HepG2 (cell line): ENCODE measurements around the gene C6orf62. TPM values are rescaled to one million over a fixed set of nuclear protein-coding genes. Genes with fewer than 3 reads are reported as not detected.

ENCODE experiments used
- FOXA1 ChIP-seq, 2 experiments: fragments of 450-650 bp in 1 of 2; sonication (generic) in 1 of 2; formaldehyde crosslinking in 1 of 2; IDR thresholded peaks; 2 replicates each; pipeline versions ENCODE4 v1.4.0 to v1.6.1; 2016 to 2020; ENCODE audit warnings: missing genetic modification reagents in 1 of 2
- MAFF ChIP-seq: IDR thresholded peaks from 2 replicates; pipeline ENCODE4 v1.6.1; 2011; ENCODE audit warnings: low read depth, low read length, improper control_type of control experiment
- MTA3 ChIP-seq: sonication (generic); formaldehyde crosslinking; IDR thresholded peaks from 2 replicates; pipeline ENCODE4 v1.4.0; 2020; ENCODE audit warnings: missing genetic modification reagents
- PAX8 ChIP-seq: sonication (generic); formaldehyde crosslinking; IDR thresholded peaks from 2 replicates; pipeline ENCODE4 v1.8.0; 2022; ENCODE audit warnings: mild to moderate bottlenecking, missing genetic modification reagents, borderline replicate concordance
- RBFOX2 ChIP-seq: fragments of 200-400 bp; formaldehyde crosslinking; IDR thresholded peaks from 2 replicates; pipeline ENCODE4 v1.6.1; 2017; ENCODE audit warnings: low read depth, mild to moderate bottlenecking, low read length
- YEATS2 ChIP-seq: sonication (generic); formaldehyde crosslinking; IDR thresholded peaks from 2 replicates; pipeline ENCODE4 v1.4.0; 2020; ENCODE audit warnings: missing genetic modification reagents, borderline replicate concordance
- ZBTB21 ChIP-seq: sonication (generic); formaldehyde crosslinking; IDR thresholded peaks from 2 replicates; pipeline ENCODE4 v1.4.0; 2020; ENCODE audit warnings: missing genetic modification reagents
- ZNF343 ChIP-seq: sonication (generic); formaldehyde crosslinking; IDR thresholded peaks from 2 replicates; pipeline ENCODE4 v1.4.0; 2020; ENCODE audit warnings: mild to moderate bottlenecking, missing genetic modification reagents
- ZNF496 ChIP-seq: sonication (generic); formaldehyde crosslinking; IDR thresholded peaks from 2 replicates; pipeline ENCODE4 v1.8.1; 2023; ENCODE audit warnings: mild to moderate bottlenecking, moderate library complexity, missing genetic modification reagents; ENCODE audit not compliant: insufficient replicate concordance
- ZNF772 ChIP-seq: sonication (generic); formaldehyde crosslinking; IDR thresholded peaks from 2 replicates; pipeline ENCODE4 v1.5.0; 2020; ENCODE audit warnings: mild to moderate bottlenecking, missing genetic modification reagents
- ZSCAN20 ChIP-seq: sonication (generic); formaldehyde crosslinking; IDR thresholded peaks from 2 replicates; pipeline ENCODE4 v1.4.0; 2020; ENCODE audit warnings: missing genetic modification reagents, mild to moderate bottlenecking, borderline replicate concordance
- polyA plus RNA-seq, 8 experiments: library from polyadenylated mRNA; depleted of rRNA in 3 of 8; stranded (reverse) in 7 of 8; unstranded in 1 of 8; fragments of >200 nt; fragmentation: Illumina TruSeq in 4 of 8; extraction: Trizol in 4 of 8; gene quantifications; 2 replicates each; pipeline versions ENCODE4 v1.2.1 to v1.2.3, GENCODE V29; 2011 to 2016; ENCODE audit warnings: low read depth in 4 of 8, missing spikeins in 1 of 8, mixed read lengths in 1 of 8; ENCODE audit not compliant: insufficient read depth in 1 of 8
- total RNA-seq, 5 experiments: library from RNA; depleted of rRNA; stranded (reverse); fragments of >200 nt; fragmentation: Illumina TruSeq; extraction: Trizol; gene quantifications; 2 replicates each; pipeline ENCODE4 v1.2.3, GENCODE V29; 2016; ENCODE audit warnings: low read depth in 1 of 5
- TF ChIP-seq, protein P1 (sequence below): IDR thresholded peaks from 2 replicates; pipeline ENCODE4 v1.6.1; 2018; ENCODE audit warnings: missing genetic modification reagents
- TF ChIP-seq, protein P2 (sequence below): sonication (generic); formaldehyde crosslinking; IDR thresholded peaks from 2 replicates; pipeline ENCODE4 v1.4.0; 2020; ENCODE audit warnings: missing genetic modification reagents
- TF ChIP-seq, protein P3 (sequence below): sonication (generic); formaldehyde crosslinking; IDR thresholded peaks from 2 replicates; pipeline ENCODE4 v1.4.0; 2020; ENCODE audit warnings: mild to moderate bottlenecking, missing genetic modification reagents
- TF ChIP-seq, protein P4 (sequence below): IDR thresholded peaks from 2 replicates; pipeline ENCODE4 v1.6.1; 2016; ENCODE audit warnings: low read depth, missing genetic modification reagents, missing compliant biosample characterization
- TF ChIP-seq, protein P5 (sequence below): sonication (generic); formaldehyde crosslinking; IDR thresholded peaks from 2 replicates; pipeline ENCODE4 v1.5.1; 2020; ENCODE audit warnings: missing genetic modification reagents, mild to moderate bottlenecking, borderline replicate concordance

Gene C6orf62
- total and polyA plus RNA-seq, 2 of the 13 experiments (the other 11 are each of a cell fraction or from before 2014, with no cell fraction given): 54.8 to 90.4 TPM

DNA sequence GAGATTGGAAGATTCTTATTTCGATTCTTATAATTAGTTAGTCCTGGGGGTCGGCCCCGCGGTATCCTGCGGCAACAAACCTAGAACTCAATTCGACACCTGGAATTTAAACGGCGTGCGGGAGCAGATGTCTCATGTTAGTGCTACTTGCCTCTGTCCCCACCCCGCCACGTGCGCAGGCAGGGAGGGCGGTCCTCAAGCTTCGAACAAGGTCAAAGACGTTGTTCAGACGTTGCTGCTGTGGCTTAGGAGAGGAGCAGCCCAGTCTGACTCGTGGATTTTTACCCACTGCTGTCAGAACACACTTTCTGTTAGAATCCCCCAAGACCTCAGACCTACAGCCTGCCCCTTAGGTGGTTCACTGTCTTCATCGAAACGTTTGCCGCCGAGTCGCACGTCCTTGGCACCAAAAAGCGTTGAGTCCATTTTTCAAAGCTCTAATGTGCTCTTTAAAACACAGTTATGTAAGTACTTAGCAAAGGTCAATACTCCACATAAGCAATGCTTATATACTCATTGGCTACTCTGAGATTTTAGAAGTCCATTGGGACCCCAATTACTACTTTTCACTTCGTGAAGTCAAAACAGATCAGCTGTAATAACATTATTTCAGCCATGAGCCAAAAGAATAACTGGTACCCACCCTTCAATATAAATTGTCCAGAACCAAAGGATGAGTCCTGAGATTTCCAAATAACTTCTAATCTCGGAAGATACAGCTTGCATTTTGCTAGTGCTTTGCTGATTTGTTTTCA is 2.7 kb upstream of the C6orf62 start (continued):
- TF ChIP-seq, protein P1, sequence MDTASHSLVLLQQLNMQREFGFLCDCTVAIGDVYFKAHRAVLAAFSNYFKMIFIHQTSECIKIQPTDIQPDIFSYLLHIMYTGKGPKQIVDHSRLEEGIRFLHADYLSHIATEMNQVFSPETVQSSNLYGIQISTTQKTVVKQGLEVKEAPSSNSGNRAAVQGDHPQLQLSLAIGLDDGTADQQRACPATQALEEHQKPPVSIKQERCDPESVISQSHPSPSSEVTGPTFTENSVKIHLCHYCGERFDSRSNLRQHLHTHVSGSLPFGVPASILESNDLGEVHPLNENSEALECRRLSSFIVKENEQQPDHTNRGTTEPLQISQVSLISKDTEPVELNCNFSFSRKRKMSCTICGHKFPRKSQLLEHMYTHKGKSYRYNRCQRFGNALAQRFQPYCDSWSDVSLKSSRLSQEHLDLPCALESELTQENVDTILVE (CRISPR knock-in tag): peak; percentile 16; the same call in 1 of the 2 replicates
- TF ChIP-seq MTA3 (CRISPR knock-in tag) (no peak), FOXA1 (IDR thresholded peaks at IDR 0.05) (no peak), FOXA1 (CRISPR knock-in tag; IDR thresholded peaks at IDR 0.05) (no peak), MAFF (no peak), ZNF343 (CRISPR knock-in tag) (0 out of 2 replicates have a peak, but pooled peaks have one; percentile 62), PAX8 (CRISPR knock-in tag) (0 out of 2 replicates have a peak, but pooled peaks have one; percentile 8), ZBTB21 (CRISPR knock-in tag) (no peak), RBFOX2 (peak; percentile 79), ZNF772 (CRISPR knock-in tag) (no peak; the same call in 1 of the 2 replicates), ZSCAN20 (CRISPR knock-in tag) (no peak), ZNF496 (CRISPR knock-in tag) (no peak), YEATS2 (no peak; the same call in 1 of the 2 replicates)
- TF ChIP-seq, protein P2, sequence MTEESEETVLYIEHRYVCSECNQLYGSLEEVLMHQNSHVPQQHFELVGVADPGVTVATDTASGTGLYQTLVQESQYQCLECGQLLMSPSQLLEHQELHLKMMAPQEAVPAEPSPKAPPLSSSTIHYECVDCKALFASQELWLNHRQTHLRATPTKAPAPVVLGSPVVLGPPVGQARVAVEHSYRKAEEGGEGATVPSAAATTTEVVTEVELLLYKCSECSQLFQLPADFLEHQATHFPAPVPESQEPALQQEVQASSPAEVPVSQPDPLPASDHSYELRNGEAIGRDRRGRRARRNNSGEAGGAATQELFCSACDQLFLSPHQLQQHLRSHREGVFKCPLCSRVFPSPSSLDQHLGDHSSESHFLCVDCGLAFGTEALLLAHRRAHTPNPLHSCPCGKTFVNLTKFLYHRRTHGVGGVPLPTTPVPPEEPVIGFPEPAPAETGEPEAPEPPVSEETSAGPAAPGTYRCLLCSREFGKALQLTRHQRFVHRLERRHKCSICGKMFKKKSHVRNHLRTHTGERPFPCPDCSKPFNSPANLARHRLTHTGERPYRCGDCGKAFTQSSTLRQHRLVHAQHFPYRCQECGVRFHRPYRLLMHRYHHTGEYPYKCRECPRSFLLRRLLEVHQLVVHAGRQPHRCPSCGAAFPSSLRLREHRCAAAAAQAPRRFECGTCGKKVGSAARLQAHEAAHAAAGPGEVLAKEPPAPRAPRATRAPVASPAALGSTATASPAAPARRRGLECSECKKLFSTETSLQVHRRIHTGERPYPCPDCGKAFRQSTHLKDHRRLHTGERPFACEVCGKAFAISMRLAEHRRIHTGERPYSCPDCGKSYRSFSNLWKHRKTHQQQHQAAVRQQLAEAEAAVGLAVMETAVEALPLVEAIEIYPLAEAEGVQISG (CRISPR knock-in tag): peak; percentile 84
- TF ChIP-seq, protein P3, sequence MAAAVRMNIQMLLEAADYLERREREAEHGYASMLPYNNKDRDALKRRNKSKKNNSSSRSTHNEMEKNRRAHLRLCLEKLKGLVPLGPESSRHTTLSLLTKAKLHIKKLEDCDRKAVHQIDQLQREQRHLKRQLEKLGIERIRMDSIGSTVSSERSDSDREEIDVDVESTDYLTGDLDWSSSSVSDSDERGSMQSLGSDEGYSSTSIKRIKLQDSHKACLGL (CRISPR knock-in tag): peak; percentile 95
- TF ChIP-seq, protein P4, sequence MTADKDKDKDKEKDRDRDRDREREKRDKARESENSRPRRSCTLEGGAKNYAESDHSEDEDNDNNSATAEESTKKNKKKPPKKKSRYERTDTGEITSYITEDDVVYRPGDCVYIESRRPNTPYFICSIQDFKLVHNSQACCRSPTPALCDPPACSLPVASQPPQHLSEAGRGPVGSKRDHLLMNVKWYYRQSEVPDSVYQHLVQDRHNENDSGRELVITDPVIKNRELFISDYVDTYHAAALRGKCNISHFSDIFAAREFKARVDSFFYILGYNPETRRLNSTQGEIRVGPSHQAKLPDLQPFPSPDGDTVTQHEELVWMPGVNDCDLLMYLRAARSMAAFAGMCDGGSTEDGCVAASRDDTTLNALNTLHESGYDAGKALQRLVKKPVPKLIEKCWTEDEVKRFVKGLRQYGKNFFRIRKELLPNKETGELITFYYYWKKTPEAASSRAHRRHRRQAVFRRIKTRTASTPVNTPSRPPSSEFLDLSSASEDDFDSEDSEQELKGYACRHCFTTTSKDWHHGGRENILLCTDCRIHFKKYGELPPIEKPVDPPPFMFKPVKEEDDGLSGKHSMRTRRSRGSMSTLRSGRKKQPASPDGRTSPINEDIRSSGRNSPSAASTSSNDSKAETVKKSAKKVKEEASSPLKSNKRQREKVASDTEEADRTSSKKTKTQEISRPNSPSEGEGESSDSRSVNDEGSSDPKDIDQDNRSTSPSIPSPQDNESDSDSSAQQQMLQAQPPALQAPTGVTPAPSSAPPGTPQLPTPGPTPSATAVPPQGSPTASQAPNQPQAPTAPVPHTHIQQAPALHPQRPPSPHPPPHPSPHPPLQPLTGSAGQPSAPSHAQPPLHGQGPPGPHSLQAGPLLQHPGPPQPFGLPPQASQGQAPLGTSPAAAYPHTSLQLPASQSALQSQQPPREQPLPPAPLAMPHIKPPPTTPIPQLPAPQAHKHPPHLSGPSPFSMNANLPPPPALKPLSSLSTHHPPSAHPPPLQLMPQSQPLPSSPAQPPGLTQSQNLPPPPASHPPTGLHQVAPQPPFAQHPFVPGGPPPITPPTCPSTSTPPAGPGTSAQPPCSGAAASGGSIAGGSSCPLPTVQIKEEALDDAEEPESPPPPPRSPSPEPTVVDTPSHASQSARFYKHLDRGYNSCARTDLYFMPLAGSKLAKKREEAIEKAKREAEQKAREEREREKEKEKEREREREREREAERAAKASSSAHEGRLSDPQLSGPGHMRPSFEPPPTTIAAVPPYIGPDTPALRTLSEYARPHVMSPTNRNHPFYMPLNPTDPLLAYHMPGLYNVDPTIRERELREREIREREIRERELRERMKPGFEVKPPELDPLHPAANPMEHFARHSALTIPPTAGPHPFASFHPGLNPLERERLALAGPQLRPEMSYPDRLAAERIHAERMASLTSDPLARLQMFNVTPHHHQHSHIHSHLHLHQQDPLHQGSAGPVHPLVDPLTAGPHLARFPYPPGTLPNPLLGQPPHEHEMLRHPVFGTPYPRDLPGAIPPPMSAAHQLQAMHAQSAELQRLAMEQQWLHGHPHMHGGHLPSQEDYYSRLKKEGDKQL: peak; percentile 28; the same call in 1 of the 2 replicates
- TF ChIP-seq, protein P5, sequence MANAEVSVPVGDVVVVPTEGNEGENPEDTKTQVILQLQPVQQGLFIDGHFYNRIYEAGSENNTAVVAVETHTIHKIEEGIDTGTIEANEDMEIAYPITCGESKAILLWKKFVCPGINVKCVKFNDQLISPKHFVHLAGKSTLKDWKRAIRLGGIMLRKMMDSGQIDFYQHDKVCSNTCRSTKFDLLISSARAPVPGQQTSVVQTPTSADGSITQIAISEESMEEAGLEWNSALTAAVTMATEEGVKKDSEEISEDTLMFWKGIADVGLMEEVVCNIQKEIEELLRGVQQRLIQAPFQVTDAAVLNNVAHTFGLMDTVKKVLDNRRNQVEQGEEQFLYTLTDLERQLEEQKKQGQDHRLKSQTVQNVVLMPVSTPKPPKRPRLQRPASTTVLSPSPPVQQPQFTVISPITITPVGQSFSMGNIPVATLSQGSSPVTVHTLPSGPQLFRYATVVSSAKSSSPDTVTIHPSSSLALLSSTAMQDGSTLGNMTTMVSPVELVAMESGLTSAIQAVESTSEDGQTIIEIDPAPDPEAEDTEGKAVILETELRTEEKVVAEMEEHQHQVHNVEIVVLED: 0 out of 2 replicates have a peak, but pooled peaks have one; percentile 56
